SKM-1 treated with dmso at 0.1 percent for 144 hours (cell line): Measurements from ENCODE around the gene PCNX2.

Experiments used
- DNase-seq: peaks from one replicate; lab custom pipeline; 2025; ENCODE audit not compliant: unreplicated experiment; lab: John Stamatoyannopoulos, UW

Gene PCNX2

GRCh38 chr1:233079574-233079973 is 216.0 kb downstream of the PCNX2 start:
- no peak for DNase-seq

- no peak for DNase-seq
These were observed 217.1 kb downstream of the PCNX2 start for GRCh38 chr1:233078396-233078795.

GRCh38 chr1:233075915-233076295 is 219.6 kb downstream of the PCNX2 start:
- DNase-seq: no peak

GRCh38 chr1:233066087-233066486 is 229.4 kb downstream of the PCNX2 start:
- DNase-seq: no peak

- no peak for DNase-seq
These were observed 229.8 kb downstream of the PCNX2 start for GRCh38 chr1:233065685-233066084.

- DNase-seq: no peak
These were observed 230.5 kb downstream of the PCNX2 start for GRCh38 chr1:233064988-233065387.

GRCh38 chr1:233063462-233063861 is 232.1 kb downstream of the PCNX2 start:
- no peak for DNase-seq

- no peak for DNase-seq
These were observed 234.3 kb downstream of the PCNX2 start for GRCh38 chr1:233061265-233061664.

GRCh38 chr1:233060461-233060994 is 235.0 kb downstream of the PCNX2 start:
- no peak for DNase-seq

- DNase-seq: no peak
These were observed 237.7 kb downstream of the PCNX2 start for GRCh38 chr1:233057836-233058235.

- no peak for DNase-seq
These were observed 239.5 kb downstream of the PCNX2 start for GRCh38 chr1:233055879-233056641.

- no peak for DNase-seq
These were observed 249.9 kb downstream of the PCNX2 start for GRCh38 chr1:233045588-233045987.

- DNase-seq: no peak
These were observed 252.7 kb downstream of the PCNX2 start for GRCh38 chr1:233042834-233043233.

- DNase-seq: no peak
These were observed 255.0 kb downstream of the PCNX2 start for GRCh38 chr1:233040494-233040893.

- DNase-seq: no peak
These were observed 256.9 kb downstream of the PCNX2 start for GRCh38 chr1:233038581-233038980.

GRCh38 chr1:233037843-233038242 is 257.7 kb downstream of the PCNX2 start:
- DNase-seq: no peak

GRCh38 chr1:233034836-233035235 is 260.7 kb downstream of the PCNX2 start:
- no peak for DNase-seq

- no peak for DNase-seq
These were observed 262.2 kb downstream of the PCNX2 start for GRCh38 chr1:233033361-233033760.

GRCh38 chr1:233032916-233033315 is 262.6 kb downstream of the PCNX2 start:
- no peak for DNase-seq

- no peak for DNase-seq
These were observed 264.0 kb downstream of the PCNX2 start for GRCh38 chr1:233031521-233031920.

- no peak for DNase-seq
These were observed 268.5 kb downstream of the PCNX2 start for GRCh38 chr1:233027046-233027445.

GRCh38 chr1:233025567-233025966 is 270.0 kb downstream of the PCNX2 start:
- DNase-seq: no peak

GRCh38 chr1:233025157-233025556 is 270.4 kb downstream of the PCNX2 start:
- DNase-seq: peak; percentile 43
